Measurements from ENCODE around the gene TRMT6.

DNA sequence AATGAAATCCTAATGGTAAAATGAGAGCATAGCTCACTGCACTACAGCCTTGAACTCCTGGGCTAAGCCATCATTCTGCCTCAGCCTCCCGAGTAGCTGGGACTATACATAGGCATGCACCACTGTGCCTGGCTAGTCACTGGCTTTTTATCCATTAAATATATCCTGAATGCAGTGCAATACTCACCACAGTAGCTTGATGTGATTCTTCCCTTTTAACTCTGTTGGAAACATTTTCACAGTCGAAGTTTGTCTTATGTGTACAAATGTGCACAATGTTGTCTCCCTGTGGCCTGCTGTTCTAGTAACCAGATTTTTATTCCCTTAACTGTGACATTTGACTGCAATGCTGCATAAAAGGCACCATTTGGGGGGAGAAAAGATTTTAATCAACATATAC lies 56.7 kb downstream of the TRMT6 start:
- TF ChIP-seq GATA2 (IDR thresholded peaks at IDR 0.05; ENCODE audit: low read depth, low read length): no peak
- TF ChIP-seq GATA3 (IDR thresholded peaks at IDR 0.05; ENCODE audit: low read depth, low read length): no peak
